OCI-LY1 (cell line): ENCODE measurements around the gene EYA3.

Experiments used
- EZH2 ChIP-seq: fragments of 200-600 bp; sonication (generic), shearing (Covaris generic); IDR thresholded peaks from 2 replicates; pipeline ENCODE4 v1.8.0; 2017; ENCODE audit warnings: borderline replicate concordance, mixed run types, mild to moderate bottlenecking, antibody characterized with exemption, low read length, moderate library complexity, mixed read lengths
- TF ChIP-seq, protein P1 (sequence below): fragments of 200-600 bp; sonication (generic), shearing (Covaris generic); IDR thresholded peaks from 2 replicates; pipeline ENCODE4 v1.5.1; 2017; ENCODE audit warnings: mild to moderate bottlenecking, antibody characterized with exemption, low read length, moderate library complexity, mixed read lengths

- TF ChIP-seq, protein P1, sequence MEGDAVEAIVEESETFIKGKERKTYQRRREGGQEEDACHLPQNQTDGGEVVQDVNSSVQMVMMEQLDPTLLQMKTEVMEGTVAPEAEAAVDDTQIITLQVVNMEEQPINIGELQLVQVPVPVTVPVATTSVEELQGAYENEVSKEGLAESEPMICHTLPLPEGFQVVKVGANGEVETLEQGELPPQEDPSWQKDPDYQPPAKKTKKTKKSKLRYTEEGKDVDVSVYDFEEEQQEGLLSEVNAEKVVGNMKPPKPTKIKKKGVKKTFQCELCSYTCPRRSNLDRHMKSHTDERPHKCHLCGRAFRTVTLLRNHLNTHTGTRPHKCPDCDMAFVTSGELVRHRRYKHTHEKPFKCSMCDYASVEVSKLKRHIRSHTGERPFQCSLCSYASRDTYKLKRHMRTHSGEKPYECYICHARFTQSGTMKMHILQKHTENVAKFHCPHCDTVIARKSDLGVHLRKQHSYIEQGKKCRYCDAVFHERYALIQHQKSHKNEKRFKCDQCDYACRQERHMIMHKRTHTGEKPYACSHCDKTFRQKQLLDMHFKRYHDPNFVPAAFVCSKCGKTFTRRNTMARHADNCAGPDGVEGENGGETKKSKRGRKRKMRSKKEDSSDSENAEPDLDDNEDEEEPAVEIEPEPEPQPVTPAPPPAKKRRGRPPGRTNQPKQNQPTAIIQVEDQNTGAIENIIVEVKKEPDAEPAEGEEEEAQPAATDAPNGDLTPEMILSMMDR: no peak
- no peak for TF ChIP-seq EZH2
These were observed 136.3 kb downstream of the EYA3 start for GRCh38 chr1:27952147-27952546.
